RWPE1 (cell line): ENCODE measurements around the gene CATSPERZ.

Experiments
- CTCF ChIA-PET: fragments of 350-600 bp; sonication (Branson Sonifier 250); formaldehyde crosslinking; extraction: SDS; loops from one replicate; lab custom pipeline; 2021; lab: Yijun Ruan, JAX
- POLR2A ChIA-PET: fragments of 400-600 bp; formaldehyde crosslinking; extraction: SDS; loops from one replicate; lab custom pipeline; 2020; ENCODE audit warnings: antibody characterized with exemption; ENCODE audit not compliant: low non-redundant PET; lab: Yijun Ruan, JAX
- DNase-seq: peaks from one replicate; pipeline ENCODE4 v3.0.0; 2012; ENCODE audit warnings: low spot score
- H3K27ac ChIP-seq: fragments of 450-650 bp; 2 replicates; pipeline ENCODE4 v1.5.1; 2017
- TF ChIP-seq, protein P1 (sequence below): fragments of 450-650 bp; conservative IDR thresholded peaks from 2 replicates; pipeline ENCODE4 v1.5.1; 2017; ENCODE audit warnings: low read depth, mild to moderate bottlenecking

The CATSPERZ gene

DNA sequence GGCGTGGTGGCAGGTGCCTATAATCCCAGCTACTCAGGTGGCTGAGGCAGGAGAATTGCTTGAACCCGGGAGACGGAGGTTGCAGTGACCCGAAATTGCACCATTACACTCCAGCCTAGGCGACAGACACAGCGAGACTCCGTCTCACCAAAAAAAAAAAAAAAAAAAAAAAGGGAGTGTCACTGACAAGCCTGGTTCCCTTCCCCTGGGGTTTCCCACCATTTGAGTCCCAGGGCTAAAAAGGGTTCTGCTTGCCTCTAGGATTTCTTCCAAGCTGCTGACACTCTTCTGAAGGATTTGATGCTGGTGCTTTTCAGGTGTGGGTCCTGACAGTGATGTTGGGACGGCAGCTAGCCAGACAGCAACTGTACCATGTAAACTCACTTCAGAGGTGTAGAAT lies 38.6 kb downstream of the CATSPERZ start:
- POLR2A ChIA-PET: no interaction called here
- TF ChIP-seq, protein P1, sequence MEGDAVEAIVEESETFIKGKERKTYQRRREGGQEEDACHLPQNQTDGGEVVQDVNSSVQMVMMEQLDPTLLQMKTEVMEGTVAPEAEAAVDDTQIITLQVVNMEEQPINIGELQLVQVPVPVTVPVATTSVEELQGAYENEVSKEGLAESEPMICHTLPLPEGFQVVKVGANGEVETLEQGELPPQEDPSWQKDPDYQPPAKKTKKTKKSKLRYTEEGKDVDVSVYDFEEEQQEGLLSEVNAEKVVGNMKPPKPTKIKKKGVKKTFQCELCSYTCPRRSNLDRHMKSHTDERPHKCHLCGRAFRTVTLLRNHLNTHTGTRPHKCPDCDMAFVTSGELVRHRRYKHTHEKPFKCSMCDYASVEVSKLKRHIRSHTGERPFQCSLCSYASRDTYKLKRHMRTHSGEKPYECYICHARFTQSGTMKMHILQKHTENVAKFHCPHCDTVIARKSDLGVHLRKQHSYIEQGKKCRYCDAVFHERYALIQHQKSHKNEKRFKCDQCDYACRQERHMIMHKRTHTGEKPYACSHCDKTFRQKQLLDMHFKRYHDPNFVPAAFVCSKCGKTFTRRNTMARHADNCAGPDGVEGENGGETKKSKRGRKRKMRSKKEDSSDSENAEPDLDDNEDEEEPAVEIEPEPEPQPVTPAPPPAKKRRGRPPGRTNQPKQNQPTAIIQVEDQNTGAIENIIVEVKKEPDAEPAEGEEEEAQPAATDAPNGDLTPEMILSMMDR: no peak
- no peak for DNase-seq
- CTCF ChIA-PET: interaction anchor here (0.6 to 1.2 kb wide), 3 partner anchors 16 to 154 kb away, joined by 3 to 5 read pairs (median 3); no protein-coding TSS in a partner anchor
- H3K27ac ChIP-seq: peak overlapping the region; percentile 92

DNA sequence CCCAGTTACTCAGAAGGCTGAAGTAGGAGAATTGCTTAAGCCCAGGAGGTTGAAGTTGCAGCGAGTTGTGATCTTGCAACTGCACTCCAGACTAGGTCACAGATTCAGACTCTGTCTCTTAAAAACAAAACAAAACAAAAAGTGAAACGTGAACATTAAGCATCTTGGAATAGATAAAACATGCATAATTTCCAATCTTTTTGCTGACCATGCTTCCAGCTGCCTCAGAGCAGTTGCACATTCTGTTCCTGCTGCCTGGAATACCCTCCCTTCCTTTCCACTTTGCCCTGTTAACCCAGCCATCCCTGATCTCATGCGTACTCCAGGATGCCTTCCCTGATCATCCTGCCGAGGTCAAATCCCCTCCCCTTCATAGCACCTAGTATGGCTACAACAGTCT lies 39.1 kb downstream of the CATSPERZ start:
- no peak for DNase-seq
- POLR2A ChIA-PET: no interaction called here
- CTCF ChIA-PET: interaction anchor here (0.6 kb wide), 2 partner anchors 37 to 94 kb away, joined by 3 read pairs; no protein-coding TSS in a partner anchor
- TF ChIP-seq, protein P1: no peak
- peak overlapping the region; percentile 92 for H3K27ac ChIP-seq

DNA sequence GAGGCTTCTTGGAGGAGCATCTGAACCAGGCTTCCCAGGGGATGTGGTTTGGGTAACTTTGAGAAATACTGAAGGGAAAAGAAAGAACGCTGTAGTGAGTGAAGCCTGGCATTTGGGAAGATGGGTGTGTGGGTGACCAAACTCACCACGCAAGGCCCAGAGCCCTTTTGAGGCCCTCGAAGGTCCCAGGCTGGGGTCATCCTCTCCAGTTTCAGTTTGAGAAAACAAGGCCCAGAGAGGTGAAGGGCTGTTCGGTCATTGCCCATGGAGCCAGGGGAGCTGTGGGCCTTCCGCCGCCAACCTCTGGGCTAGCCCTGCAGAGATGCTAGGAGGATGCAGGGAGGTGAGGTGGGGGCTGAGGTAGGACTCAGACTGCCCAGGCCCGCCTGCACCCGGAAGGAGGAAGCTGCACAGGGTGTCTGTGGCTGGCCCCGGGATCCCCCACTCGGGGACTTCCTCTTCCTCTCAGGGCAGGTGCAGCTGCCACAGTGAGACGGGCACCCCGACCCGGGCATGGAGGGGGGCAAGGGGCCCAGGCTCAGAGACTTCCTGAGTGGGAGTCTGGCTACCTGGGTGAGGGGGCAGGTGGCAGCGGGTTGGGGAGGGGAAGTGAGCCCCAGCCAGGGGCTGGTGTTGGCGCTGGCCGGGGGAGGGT lies 39.7 kb downstream of the CATSPERZ start, which contains the start of gene CCDC88B:
TSS of gene CCDC88B (plus strand) at position 451 of the 655 bp plus-strand sequence. CDS start at position 514, 63 bp downstream.
- peak within 1 kb of the TSS; percentile 92 for H3K27ac ChIP-seq
- CTCF ChIA-PET: interaction anchor here (0.6 to 3.0 kb wide), 2 partner anchors 14 to 37 kb away, joined by 3 to 30 read pairs; no protein-coding TSS in a partner anchor
- TF ChIP-seq, protein P1: no peak
- DNase-seq: no peak
- POLR2A ChIA-PET: no interaction called here

DNA sequence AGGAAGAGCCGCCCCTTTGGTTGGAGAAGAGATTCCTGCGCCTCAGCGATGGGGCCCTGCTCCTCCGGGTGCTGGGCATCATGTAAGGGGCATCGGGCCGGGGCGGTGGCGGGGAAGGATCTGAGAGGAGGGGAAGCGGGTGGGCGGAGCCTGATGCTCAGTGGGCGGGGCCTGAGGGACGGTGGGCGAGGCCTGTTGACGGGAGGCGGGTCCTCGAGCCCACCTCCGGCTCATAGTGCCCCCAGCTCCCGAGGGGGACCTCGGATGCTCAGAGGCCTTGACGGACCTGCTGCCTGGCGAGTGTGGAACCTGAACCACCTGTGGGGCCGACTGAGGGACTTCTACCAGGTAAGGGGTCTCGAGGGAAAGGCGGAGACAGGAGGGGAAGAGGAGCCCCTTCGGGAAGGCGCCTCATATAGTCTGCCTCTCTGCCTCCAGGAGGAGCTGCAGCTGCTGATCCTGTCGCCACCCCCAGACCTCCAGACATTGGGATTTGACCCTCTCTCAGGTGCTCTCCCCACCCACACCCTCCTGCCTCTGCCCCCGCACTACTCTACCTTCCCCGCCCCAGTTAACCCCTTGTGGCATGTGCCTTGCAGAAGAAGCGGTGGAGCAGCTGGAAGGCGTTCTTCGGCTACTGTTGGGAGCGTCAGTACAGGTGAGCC lies 40.6 kb downstream of the CATSPERZ start:
- DNase-seq: no peak
- TF ChIP-seq, protein P1: no peak
- ChIA-PET POLR2A (interaction anchor here (0.8 kb wide), 1 partner anchor 201 kb away, joined by 4 read pairs; no protein-coding TSS in a partner anchor), CTCF (interaction anchor here (0.6 to 3.0 kb wide), 3 partner anchors 9 to 207 kb away, joined by 3 to 30 read pairs (median 11); no protein-coding TSS in a partner anchor)
- H3K27ac ChIP-seq: peak overlapping the region; percentile 92

DNA sequence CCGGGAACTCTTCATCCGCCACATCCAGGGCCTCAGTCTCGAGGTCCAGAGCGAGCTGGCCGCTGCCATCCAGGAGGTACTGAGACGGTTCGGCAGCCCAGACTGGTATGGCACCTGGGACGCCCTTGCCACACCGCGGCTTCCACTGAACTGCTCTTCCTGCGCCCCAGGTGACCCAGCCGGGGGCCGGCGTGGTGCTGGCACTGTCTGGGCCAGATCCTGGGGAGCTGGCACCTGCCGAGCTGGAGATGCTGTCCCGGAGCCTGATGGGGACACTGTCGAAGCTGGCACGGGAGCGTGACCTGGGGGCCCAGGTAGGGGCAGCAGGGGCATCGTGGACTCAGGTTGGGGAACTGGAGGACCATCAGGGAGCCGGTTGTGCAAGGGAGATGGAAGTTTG lies 41.3 kb downstream of the CATSPERZ start:
- no peak for DNase-seq
- peak overlapping the region; percentile 92 for H3K27ac ChIP-seq
- POLR2A ChIA-PET: interaction anchor here (0.8 kb wide), 1 partner anchor 202 kb away, joined by 4 read pairs; no protein-coding TSS in a partner anchor
- CTCF ChIA-PET: interaction anchor here (0.5 to 3.0 kb wide), 5 partner anchors 9 to 206 kb away, joined by 3 to 30 read pairs (median 10); partner anchors contain the start of genes PRDX5 and TRMT112
- TF ChIP-seq, protein P1: no peak
